Tongue (tissue), 2 donors: ENCODE measurements around the gene RFX6. TPM values are rescaled to one million over a fixed set of nuclear protein-coding genes. Genes with fewer than 3 reads are reported as not detected.
"Not testable (repeated sequence)": the region's sequence is repeated elsewhere in the genome, so short reads cannot be mapped to it uniquely, and the experiment has no call there.

Source experiments
- DNase-seq: peaks from one replicate; pipeline ENCODE4 v3.0.0-alpha.2; 2015
- total RNA-seq: library from RNA; depleted of rRNA; stranded (reverse); fragments of >200 nt; gene quantifications from one replicate; pipeline ENCODE4 v1.2.3, GENCODE V29; 2014

The RFX6 gene
- not detected for total RNA-seq

- DNase-seq, result no peak
These were observed at the start of gene RFX6 for GRCh38 chr6:116876635-116877611. Gene RFX6 (plus strand): TSS chr6:116877242. CDS start chr6:116877276, 34 bp downstream.

- no peak for DNase-seq
These were observed 49.3 kb upstream of the RFX6 start for GRCh38 chr6:116827561-116828240.

- no peak for DNase-seq
These were observed 48.1 kb upstream of the RFX6 start, which contains the start of gene GPRC6A for GRCh38 chr6:116828983-116829382. Gene GPRC6A (minus strand): TSS chr6:116829083. CDS start chr6:116829013, 70 bp downstream.

- not testable (repeated sequence) for DNase-seq
These were observed 42.5 kb upstream of the RFX6 start for GRCh38 chr6:116834526-116834925.

DNA sequence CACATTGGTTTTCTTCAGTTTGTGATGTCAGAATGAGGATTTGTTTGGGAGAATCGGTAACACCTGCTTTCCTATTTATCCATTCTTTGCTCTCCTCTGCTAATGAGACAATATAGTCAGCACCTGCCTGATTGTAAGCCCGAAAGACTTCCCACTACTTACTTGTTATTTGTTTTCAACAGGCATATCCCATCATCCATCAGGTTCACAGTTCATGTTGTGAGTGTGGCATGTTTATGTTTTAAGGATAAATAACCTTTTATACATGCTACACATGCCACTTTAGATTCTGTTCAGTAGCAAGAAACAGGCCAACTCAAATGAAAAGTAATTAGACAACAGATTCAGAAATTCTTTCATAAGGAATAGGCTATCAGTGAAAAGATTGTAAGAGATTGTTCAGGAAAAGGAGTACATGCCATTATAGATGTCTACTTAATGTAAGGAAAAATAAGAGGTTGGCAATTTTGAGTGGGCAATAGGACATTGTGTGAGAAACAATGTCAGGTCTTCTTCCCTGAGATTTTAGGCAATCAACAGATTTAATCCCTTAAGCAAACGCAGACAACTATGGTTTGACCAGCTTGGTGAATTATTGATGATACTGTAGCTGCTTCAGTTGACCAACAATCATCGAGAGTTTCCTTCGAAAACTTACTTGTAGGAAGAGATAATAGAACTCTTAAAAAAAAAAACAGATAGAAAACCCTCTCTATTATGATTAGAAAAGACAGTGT is 40.3 kb upstream of the RFX6 start:
- no peak for DNase-seq

GRCh38 chr6:116840091-116840490 is 37.0 kb upstream of the RFX6 start:
- no peak for DNase-seq

GRCh38 chr6:116842459-116842858 is 34.6 kb upstream of the RFX6 start:
- no peak for DNase-seq

DNA sequence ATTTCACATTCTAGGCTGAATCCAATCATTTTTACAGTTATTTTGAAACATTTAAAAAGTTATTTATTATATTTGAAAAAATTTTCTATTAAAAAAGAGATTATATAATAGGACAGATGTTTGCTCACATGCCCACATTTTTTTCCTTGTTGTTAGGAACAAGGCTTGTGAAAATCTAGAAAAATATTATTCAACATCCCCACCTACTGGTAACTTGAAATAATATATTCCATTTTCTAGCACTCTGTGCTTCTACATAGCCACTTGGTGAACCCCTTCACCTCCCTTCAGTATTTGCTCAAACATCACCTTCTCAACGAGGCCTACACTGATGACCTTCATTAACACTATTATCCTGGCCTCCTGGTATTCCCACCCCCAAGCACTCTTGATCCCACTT is 29.8 kb upstream of the RFX6 start:
- DNase-seq, result peak; percentile 46

DNA sequence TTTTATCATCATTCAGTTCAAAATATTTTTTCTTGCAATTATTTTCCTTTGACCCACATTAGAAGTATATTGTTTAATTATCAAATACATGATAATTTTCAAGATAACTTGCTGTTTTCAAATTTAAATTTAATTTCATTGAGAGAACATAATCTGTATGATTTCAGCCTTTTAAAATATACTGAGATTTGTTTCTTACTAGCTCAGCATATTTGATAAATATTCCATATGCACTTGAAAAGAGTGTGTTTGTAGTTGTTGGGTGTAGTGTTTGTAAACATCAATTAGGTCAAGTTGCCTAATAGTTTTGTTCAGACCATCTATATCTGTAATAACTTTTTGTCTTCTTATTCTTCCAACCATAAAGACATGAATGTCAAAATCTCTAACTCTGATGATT is 19.0 kb upstream of the RFX6 start:
- no peak for DNase-seq

DNA sequence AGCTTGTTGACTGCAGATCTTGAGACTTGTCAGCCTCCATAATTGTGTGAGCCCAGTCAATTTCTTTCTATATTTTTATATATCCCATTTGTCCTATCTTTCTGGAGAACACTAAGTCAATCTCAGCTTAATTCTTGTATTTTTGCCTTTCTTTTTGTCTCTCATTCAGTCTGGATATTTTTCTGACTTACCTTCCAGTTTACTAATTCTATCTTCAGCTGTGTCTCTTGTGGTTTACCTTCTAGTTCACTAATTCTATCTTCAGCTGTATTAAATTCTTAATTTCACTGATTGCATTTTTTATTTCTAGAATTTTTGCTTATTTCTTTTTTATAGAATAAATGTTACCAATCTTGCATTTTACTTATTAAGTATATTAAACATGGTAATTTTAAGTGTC is 17.8 kb upstream of the RFX6 start:
- DNase-seq, result no peak

- no peak for DNase-seq
These were observed 10.7 kb upstream of the RFX6 start for GRCh38 chr6:116866281-116866871.

DNA sequence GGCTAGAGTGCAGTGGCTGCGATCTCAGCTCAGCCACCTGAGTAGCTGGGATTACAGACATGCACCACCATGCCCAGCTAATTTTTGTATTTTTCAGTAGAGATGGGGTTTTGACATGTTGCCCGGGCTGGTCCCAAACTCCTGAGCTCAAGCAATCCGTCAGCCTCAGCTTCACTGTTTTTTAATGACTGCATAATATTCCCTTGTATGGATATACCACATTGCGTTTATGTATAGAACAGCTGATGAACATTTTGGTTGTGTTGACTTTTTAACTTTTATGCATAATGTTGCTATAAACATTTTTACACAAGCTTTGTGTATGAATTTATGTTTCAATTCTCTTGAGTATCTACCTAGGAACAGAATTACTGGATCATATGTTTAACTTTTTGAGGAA is 4.3 kb upstream of the RFX6 start:
- DNase-seq, result no peak

GRCh38 chr6:116876107-116876506 is 935 bp upstream of the RFX6 start:
- no peak for DNase-seq

GRCh38 chr6:116877743-116878142 is 701 bp downstream of the RFX6 start:
- DNase-seq, result no peak

GRCh38 chr6:116881236-116881635 is 4.2 kb downstream of the RFX6 start:
- no peak for DNase-seq

DNA sequence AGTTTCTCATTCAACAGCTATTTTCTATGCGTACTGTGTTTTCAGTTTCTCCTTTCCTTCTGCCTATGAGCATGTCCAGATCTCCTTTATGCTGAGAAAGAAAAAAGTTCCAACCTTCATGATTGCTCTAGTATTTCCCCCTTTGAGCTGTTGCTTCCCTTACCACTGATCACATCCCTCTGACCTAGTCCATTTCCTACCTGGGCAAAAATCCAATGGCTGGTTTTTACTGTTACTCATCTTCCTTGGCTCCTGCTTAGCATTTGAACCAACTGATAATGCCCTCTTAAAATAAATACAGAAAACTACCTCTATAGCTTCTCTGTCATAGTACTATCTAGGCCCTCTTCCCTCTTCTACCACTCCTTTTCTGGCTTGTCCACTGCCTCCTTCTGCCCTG is 6.0 kb downstream of the RFX6 start:
- DNase-seq, result no peak

GRCh38 chr6:116884530-116884929 is 7.5 kb downstream of the RFX6 start:
- no peak for DNase-seq

- DNase-seq, result no peak
These were observed 10.1 kb downstream of the RFX6 start for GRCh38 chr6:116887168-116887567.

GRCh38 chr6:116887894-116888293 is 10.9 kb downstream of the RFX6 start:
- no peak for DNase-seq

DNA sequence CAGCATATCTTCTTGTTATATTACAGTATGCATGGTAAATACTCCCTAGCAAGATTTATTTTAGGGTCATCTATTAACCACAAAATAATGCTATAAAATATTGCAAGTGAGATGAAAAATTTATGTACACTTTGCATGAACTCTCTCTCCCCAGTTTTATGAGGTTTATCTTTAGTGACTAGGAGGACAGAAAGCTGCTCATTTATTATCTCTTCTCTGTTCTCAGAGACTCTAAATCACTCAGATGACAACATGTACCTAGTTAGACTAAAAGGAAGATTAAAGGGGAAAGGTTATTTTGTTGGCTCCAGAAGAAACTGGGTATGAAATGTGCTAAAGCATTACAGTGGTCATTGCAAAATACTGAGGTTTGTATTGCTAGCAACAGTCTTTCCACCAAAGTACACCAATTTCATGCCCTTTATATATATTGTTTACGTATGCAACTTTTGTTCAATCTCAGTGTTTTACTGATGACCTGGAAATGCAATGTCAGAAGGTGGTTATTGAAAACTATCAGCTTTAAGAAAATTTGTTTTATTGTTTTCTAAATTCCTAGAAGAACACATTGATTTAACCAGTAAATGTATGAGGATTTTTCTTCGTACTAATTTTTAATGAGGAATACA is 11.8 kb downstream of the RFX6 start:
- DNase-seq, result no peak

- DNase-seq, result no peak
These were observed 17.6 kb downstream of the RFX6 start for GRCh38 chr6:116894669-116895068.

- DNase-seq, result no peak
These were observed 18.9 kb downstream of the RFX6 start for GRCh38 chr6:116895935-116896334.
